Activated T-helper 17 cell treated with anti-CD3 and anti-CD28 coated beads, Interleukin-2, amount 50 U/mL, for 72 hours (primary cell): ENCODE results near the gene BABAM2. TPM values are rescaled to one million over a fixed set of nuclear protein-coding genes. Genes with fewer than 3 reads are reported as not detected.

ENCODE experiments used
- ATAC-seq: fragments of 150-1000 bp; cut with Tn5 transposase; replicated peaks from 2 replicates; pipeline ENCODE4 v1.10.0; 2021; ENCODE audit warnings: mild to moderate bottlenecking, moderate library complexity
- H3K27ac Mint-ChIP-seq: one replicate; pipeline ENCODE4 v1.8.0; 2022; ENCODE audit warnings: mixed read lengths
- H3K27me3 Mint-ChIP-seq: one replicate; pipeline ENCODE4 v1.8.0; 2022; ENCODE audit warnings: mixed read lengths
- H3K36me3 Mint-ChIP-seq: one replicate; pipeline ENCODE4 v1.8.0; 2022; ENCODE audit warnings: low read depth, mild to moderate bottlenecking, mixed read lengths
- H3K4me1 Mint-ChIP-seq: one replicate; pipeline ENCODE4 v1.8.0; 2022; ENCODE audit warnings: mixed read lengths
- H3K4me3 Mint-ChIP-seq: one replicate; pipeline ENCODE4 v1.8.0; 2022; ENCODE audit warnings: mild to moderate bottlenecking, mixed read lengths
- H3K9me3 Mint-ChIP-seq: one replicate; pipeline ENCODE4 v1.8.0; 2022; ENCODE audit warnings: mixed read lengths
- total RNA-seq, 2 donors: library from RNA; stranded (reverse); gene quantifications; one replicate each; pipeline ENCODE4 v1.2.3, GENCODE V29; 2022

The BABAM2 gene
- total RNA-seq, 2 donors from 2014 or later, result 87.0 to 88.6 TPM

- H3K4me3 Mint-ChIP-seq, result no peak overlapping the region
- H3K4me1 Mint-ChIP-seq, result peaks cover 19% of the 10 kb centered on the region
- H3K9me3 Mint-ChIP-seq, result no peaks in the 10 kb centered on the region
- H3K27ac Mint-ChIP-seq, result peak overlapping the region; percentile 75
- H3K36me3 Mint-ChIP-seq, result peaks cover 6% of the 10 kb centered on the region
- no peaks in the 10 kb centered on the region for H3K27me3 Mint-ChIP-seq
- no peak for ATAC-seq
Measured at GRCh38 chr2:28356095-28356911, 465.8 kb downstream of the BABAM2 start.

DNA sequence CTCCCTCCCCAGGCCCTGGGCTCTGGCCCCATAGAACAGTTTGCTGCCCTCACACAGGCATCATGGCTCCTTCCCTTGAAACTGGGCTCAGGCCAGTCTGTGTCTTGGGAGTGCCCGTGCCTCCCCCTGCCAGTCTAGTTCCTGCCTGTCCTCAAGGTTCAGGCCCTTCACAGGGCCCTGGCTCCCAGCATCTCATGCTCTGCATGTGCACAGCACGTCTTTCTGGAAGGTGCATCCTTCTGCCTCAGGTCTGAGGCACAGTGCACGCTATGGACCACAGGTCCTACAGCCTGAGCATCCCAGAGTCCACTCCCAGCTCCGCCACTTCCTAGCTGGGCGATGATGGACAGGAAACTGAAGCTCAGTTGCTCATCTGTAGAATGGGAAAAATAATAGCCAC, 466.5 kb downstream of the BABAM2 start:
- H3K9me3 Mint-ChIP-seq, result no peaks in the 10 kb centered on the region
- ATAC-seq, result no peak
- H3K27ac Mint-ChIP-seq, result no peak overlapping the region
- no peak overlapping the region for H3K4me3 Mint-ChIP-seq
- peaks cover 21% of the 10 kb centered on the region for H3K4me1 Mint-ChIP-seq
- H3K36me3 Mint-ChIP-seq, result peaks cover 6% of the 10 kb centered on the region
- H3K27me3 Mint-ChIP-seq, result no peaks in the 10 kb centered on the region

- no peak for ATAC-seq
- peaks cover 22% of the 10 kb centered on the region for H3K4me1 Mint-ChIP-seq
- H3K36me3 Mint-ChIP-seq, result peaks cover 6% of the 10 kb centered on the region
- no peaks in the 10 kb centered on the region for H3K9me3 Mint-ChIP-seq
- H3K4me3 Mint-ChIP-seq, result peak overlapping the region; percentile 77
- H3K27ac Mint-ChIP-seq, result peak overlapping the region; percentile 88
- no peaks in the 10 kb centered on the region for H3K27me3 Mint-ChIP-seq
Measured at GRCh38 chr2:28357948-28358667, 467.6 kb downstream of the BABAM2 start.

- H3K9me3 Mint-ChIP-seq, result no peaks in the 10 kb centered on the region
- H3K36me3 Mint-ChIP-seq, result peaks cover 6% of the 10 kb centered on the region
- no peaks in the 10 kb centered on the region for H3K27me3 Mint-ChIP-seq
- H3K4me1 Mint-ChIP-seq, result peaks cover 22% of the 10 kb centered on the region
- peak; percentile 1 for ATAC-seq
- H3K4me3 Mint-ChIP-seq, result peak overlapping the region; percentile 77
- H3K27ac Mint-ChIP-seq, result peak overlapping the region; percentile 88
Measured at GRCh38 chr2:28358668-28359201, 468.2 kb downstream of the BABAM2 start.

GRCh38 chr2:28359222-28360057, 468.9 kb downstream of the BABAM2 start:
- peak; percentile 88 for ATAC-seq
- H3K4me3 Mint-ChIP-seq, result peak overlapping the region; percentile 77
- H3K27me3 Mint-ChIP-seq, result no peaks in the 10 kb centered on the region
- peak overlapping the region; percentile 88 for H3K27ac Mint-ChIP-seq
- peaks cover 22% of the 10 kb centered on the region for H3K4me1 Mint-ChIP-seq
- H3K9me3 Mint-ChIP-seq, result no peaks in the 10 kb centered on the region
- peaks cover 6% of the 10 kb centered on the region for H3K36me3 Mint-ChIP-seq

DNA sequence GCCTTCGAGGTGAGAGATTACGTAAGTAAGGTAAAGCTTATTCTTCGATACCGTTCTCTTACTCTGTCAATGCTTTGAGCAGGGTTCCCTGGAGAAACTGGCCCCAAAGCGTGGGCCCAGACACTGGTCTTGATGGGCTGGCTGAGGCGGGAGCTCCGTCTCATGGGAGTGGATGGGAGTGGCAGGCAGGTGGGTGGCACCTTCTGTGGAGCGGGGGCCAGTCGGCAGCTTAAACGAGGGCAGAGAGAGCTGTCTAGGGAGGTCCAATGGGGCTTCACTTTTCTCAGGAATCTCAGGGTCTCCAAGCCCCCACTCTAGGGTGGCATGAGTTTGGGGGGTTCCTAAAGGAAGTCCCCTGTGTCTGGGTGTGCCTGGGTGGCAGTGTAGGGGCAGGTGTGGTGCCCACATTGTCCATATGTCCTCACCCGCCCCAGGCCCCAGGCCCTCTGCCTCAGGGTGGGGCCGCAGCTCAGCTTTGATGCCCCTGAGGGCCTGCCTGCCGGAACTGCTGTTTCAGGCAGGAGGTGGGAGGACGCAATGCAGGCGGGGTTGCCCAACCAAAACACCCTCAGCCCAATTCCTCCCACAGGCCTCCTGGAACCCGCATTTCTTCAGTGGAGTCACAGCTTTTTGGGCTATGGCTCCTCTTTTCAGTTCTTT, 469.7 kb downstream of the BABAM2 start:
- H3K36me3 Mint-ChIP-seq, result peaks cover 6% of the 10 kb centered on the region
- ATAC-seq, result no peak
- peak overlapping the region; percentile 88 for H3K27ac Mint-ChIP-seq
- H3K27me3 Mint-ChIP-seq, result no peaks in the 10 kb centered on the region
- H3K9me3 Mint-ChIP-seq, result no peaks in the 10 kb centered on the region
- peaks cover 29% of the 10 kb centered on the region for H3K4me1 Mint-ChIP-seq
- H3K4me3 Mint-ChIP-seq, result peak overlapping the region; percentile 77

DNA sequence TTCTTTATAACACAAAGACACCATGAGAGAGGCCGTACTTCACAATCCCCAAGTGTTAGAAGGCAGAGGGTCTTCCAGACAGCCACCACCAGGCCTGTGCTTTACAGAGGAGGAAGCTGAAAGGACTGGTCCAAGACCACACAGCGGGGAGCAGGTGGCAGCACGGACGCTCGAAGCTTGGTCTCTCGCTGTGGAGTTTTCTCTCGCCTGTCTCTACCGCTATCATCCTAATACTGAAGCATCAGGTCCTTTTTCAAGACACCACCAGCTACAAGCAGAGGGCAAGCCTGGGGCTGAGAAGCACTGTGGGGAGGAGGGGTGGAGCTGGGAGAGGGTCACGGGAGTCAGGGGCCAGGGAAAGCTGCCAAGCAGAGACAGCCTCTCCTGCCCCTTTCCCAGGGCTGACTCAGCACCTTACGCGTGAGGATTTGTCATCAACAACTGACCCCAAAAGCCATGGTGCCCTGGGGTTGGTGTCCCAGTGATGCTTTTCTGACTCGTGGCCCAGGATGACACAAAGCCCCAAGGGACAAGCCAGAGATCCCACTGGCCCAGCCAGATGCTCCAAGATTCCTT, 470.3 kb downstream of the BABAM2 start:
- no peaks in the 10 kb centered on the region for H3K9me3 Mint-ChIP-seq
- H3K27me3 Mint-ChIP-seq, result no peaks in the 10 kb centered on the region
- H3K4me1 Mint-ChIP-seq, result peaks cover 29% of the 10 kb centered on the region
- H3K4me3 Mint-ChIP-seq, result peak overlapping the region; percentile 77
- peak; percentile 15 for ATAC-seq
- peak overlapping the region; percentile 77 for H3K27ac Mint-ChIP-seq
- H3K36me3 Mint-ChIP-seq, result peaks cover 6% of the 10 kb centered on the region

- H3K36me3 Mint-ChIP-seq, result peaks cover 6% of the 10 kb centered on the region
- H3K27ac Mint-ChIP-seq, result peak overlapping the region; percentile 5
- no peak for ATAC-seq
- no peaks in the 10 kb centered on the region for H3K9me3 Mint-ChIP-seq
- peaks cover 40% of the 10 kb centered on the region for H3K4me1 Mint-ChIP-seq
- H3K27me3 Mint-ChIP-seq, result no peaks in the 10 kb centered on the region
- H3K4me3 Mint-ChIP-seq, result peak overlapping the region; percentile 21
Measured at GRCh38 chr2:28361991-28362710, 471.6 kb downstream of the BABAM2 start.

DNA sequence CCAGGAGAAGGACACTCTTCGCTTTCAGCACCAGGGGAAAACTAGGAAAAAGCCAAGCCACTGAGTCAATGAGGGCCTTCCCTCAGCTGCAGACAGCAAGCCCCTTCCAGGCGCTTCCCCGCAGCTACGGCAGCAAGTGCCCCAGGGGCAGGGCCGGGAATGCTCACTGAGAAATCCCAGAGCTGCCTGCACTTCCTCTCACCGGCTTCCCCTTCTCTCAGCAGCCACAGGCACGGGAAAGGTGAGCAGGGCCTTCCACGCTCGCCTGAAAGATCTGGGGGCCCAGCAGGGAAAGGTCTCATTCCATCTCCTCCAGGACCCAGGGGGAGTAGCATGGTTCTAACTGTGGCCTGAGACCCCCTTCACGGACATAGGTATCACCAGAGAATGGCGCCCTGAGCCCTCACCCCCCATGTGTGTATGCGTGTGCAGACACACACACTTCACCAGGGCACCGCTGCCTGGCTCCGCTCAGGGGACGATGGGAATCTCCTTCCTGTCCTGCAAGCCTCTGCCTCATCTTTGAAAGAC, 472.5 kb downstream of the BABAM2 start:
- Mint-ChIP-seq H3K27me3 (no peaks in the 10 kb centered on the region), H3K4me3 (peak overlapping the region; percentile 31), H3K9me3 (no peaks in the 10 kb centered on the region), H3K36me3 (peaks cover 6% of the 10 kb centered on the region), H3K4me1 (peaks cover 45% of the 10 kb centered on the region), H3K27ac (peak overlapping the region; percentile 48)
- no peak for ATAC-seq

GRCh38 chr2:28363686-28364280, 473.3 kb downstream of the BABAM2 start:
- peaks cover 45% of the 10 kb centered on the region for H3K4me1 Mint-ChIP-seq
- H3K27ac Mint-ChIP-seq, result peak overlapping the region; percentile 62
- no peaks in the 10 kb centered on the region for H3K27me3 Mint-ChIP-seq
- H3K36me3 Mint-ChIP-seq, result peaks cover 6% of the 10 kb centered on the region
- ATAC-seq, result no peak
- H3K4me3 Mint-ChIP-seq, result peak overlapping the region; percentile 31
- no peaks in the 10 kb centered on the region for H3K9me3 Mint-ChIP-seq

GRCh38 chr2:28364610-28365009, 474.1 kb downstream of the BABAM2 start:
- no peaks in the 10 kb centered on the region for H3K36me3 Mint-ChIP-seq
- ATAC-seq, result no peak
- peak overlapping the region; percentile 62 for H3K27ac Mint-ChIP-seq
- no peak overlapping the region for H3K4me3 Mint-ChIP-seq
- H3K4me1 Mint-ChIP-seq, result peaks cover 37% of the 10 kb centered on the region
- H3K9me3 Mint-ChIP-seq, result no peaks in the 10 kb centered on the region
- no peaks in the 10 kb centered on the region for H3K27me3 Mint-ChIP-seq

- no peaks in the 10 kb centered on the region for H3K27me3 Mint-ChIP-seq
- peaks cover 37% of the 10 kb centered on the region for H3K4me1 Mint-ChIP-seq
- no peaks in the 10 kb centered on the region for H3K36me3 Mint-ChIP-seq
- H3K4me3 Mint-ChIP-seq, result no peak overlapping the region
- H3K27ac Mint-ChIP-seq, result peak overlapping the region; percentile 62
- ATAC-seq, result no peak
- H3K9me3 Mint-ChIP-seq, result no peaks in the 10 kb centered on the region
Measured at GRCh38 chr2:28365158-28365557, 474.6 kb downstream of the BABAM2 start.
